ENCODE measurements around the gene MPRIP. TPM values are rescaled to one million over a fixed set of nuclear protein-coding genes. Genes with fewer than 3 reads are reported as not detected.
A peak's percentile ranks its signal among the peaks of the same experiment; 100 is the strongest.

The MPRIP gene
- total RNA-seq, 1 experiment from 2014 or later: 284 TPM

DNA sequence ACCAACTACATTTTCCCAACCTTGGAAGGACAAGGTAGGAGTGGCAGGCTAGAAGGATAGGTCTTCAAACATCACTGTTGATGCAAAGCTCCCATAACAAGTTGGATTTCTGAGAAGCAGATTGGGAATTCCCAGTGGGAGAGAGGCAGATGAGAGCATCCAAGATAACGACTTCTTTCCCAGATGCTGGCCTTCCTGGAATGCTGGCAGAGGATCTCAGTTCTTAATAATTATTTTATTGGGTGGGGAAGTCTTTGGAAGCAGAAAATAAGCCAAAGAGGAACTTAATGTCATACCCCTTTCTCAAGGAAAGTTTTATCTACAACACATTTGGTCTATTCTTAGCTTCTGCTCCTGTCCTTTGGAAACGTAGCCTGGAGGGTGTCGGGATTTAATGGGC, 64.5 kb downstream of the MPRIP start:
- peaks cover 1% of the 10 kb centered on the region; the same call in 1 of the 2 replicates for H3K36me3 ChIP-seq (ENCODE audit: control insufficient read depth, insufficient read depth, low read length)
- BruUV-seq (replicated peaks): no TSS peak
- CTCF ChIA-PET: interaction anchor here (0.6 kb wide), 1 partner anchor 161 kb away, joined by 3 read pairs; no protein-coding TSS in a partner anchor

GRCh38 chr17:17107281-17107680, 65.0 kb downstream of the MPRIP start:
- ChIA-PET CTCF (interaction anchor here (0.6 kb wide), 1 partner anchor 160 kb away, joined by 3 read pairs; no protein-coding TSS in a partner anchor), POLR2A (no interaction called here)
- Mint-ChIP-seq H3K27me3 (ENCODE audit: insufficient read depth, unreplicated experiment) (no peaks in the 10 kb centered on the region), H3K27ac (ENCODE audit: unreplicated experiment) (peak overlapping the region; percentile 59), H3K9me3 (ENCODE audit: unreplicated experiment) (no peaks in the 10 kb centered on the region), H3K36me3 (ENCODE audit: insufficient read depth, unreplicated experiment) (peaks cover 67% of the 10 kb centered on the region), H3K4me1 (ENCODE audit: low read depth, unreplicated experiment) (peaks cover 14% of the 10 kb centered on the region), H3K4me3 (ENCODE audit: unreplicated experiment) (no peak overlapping the region)
- H3K9me3 ChIP-seq: no peaks in the 10 kb centered on the region
- peaks cover 1% of the 10 kb centered on the region; the same call in 1 of the 2 replicates for H3K36me3 ChIP-seq (ENCODE audit: control insufficient read depth, insufficient read depth, low read length)
- no peaks in the 10 kb centered on the region for H3K4me1 ChIP-seq
- BruUV-seq (replicated peaks): no TSS peak
- no peak for DNase-seq
- no peak overlapping the region for H3K4me3 ChIP-seq (ENCODE audit: low read depth, low read length)
- no peaks in the 10 kb centered on the region for H3K27me3 ChIP-seq (replicated peaks; ENCODE audit: control insufficient read depth, insufficient read depth, low read length)
- intact Hi-C loops (cut with micrococcal nuclease; ENCODE audit: unreplicated experiment): no loop called here
- no peak for TF ChIP-seq CTCF (IDR thresholded peaks at IDR 0.05; ENCODE audit: insufficient read depth in 1 of 2, low read depth in 1 of 2, low read length in 1 of 2, severe bottlenecking in 1 of 2, unreplicated experiment in 1 of 2)

More for the DNA sequence above, 64.5 kb downstream of the MPRIP start:
- Histone ChIP-seq H3K4me3 (ENCODE audit: low read depth, low read length) (no peak overlapping the region), H3K27me3 (replicated peaks; ENCODE audit: control insufficient read depth, insufficient read depth, low read length) (no peaks in the 10 kb centered on the region), H3K9me3 (no peaks in the 10 kb centered on the region), H3K4me1 (no peaks in the 10 kb centered on the region)
- Mint-ChIP-seq H3K36me3 (ENCODE audit: insufficient read depth, unreplicated experiment) (peaks cover 67% of the 10 kb centered on the region), H3K4me3 (ENCODE audit: unreplicated experiment) (no peak overlapping the region), H3K27ac (ENCODE audit: unreplicated experiment) (peak overlapping the region; percentile 34), H3K27me3 (ENCODE audit: insufficient read depth, unreplicated experiment) (no peaks in the 10 kb centered on the region), H3K4me1 (ENCODE audit: low read depth, unreplicated experiment) (peaks cover 14% of the 10 kb centered on the region), H3K9me3 (ENCODE audit: unreplicated experiment) (no peaks in the 10 kb centered on the region)
- intact Hi-C loops (cut with micrococcal nuclease; ENCODE audit: unreplicated experiment): no loop called here
- POLR2A ChIA-PET: no interaction called here
- no peak for TF ChIP-seq CTCF (IDR thresholded peaks at IDR 0.05; ENCODE audit: insufficient read depth in 1 of 2, low read depth in 1 of 2, low read length in 1 of 2, severe bottlenecking in 1 of 2, unreplicated experiment in 1 of 2)
- no peak for DNase-seq

- CTCF ChIA-PET: interaction anchor here (0.8 to 1.0 kb wide), 2 partner anchors 67 to 80 kb away, joined by 3 read pairs; no protein-coding TSS in a partner anchor
- no peaks in the 10 kb centered on the region for H3K27me3 Mint-ChIP-seq (ENCODE audit: insufficient read depth, unreplicated experiment)
- no peaks in the 10 kb centered on the region for H3K27me3 ChIP-seq (replicated peaks; ENCODE audit: control insufficient read depth, insufficient read depth, low read length)
- peak overlapping the region; percentile 59 for H3K27ac Mint-ChIP-seq (ENCODE audit: unreplicated experiment)
- no TSS peak for BruUV-seq (replicated peaks)
- no peaks in the 10 kb centered on the region for H3K4me1 ChIP-seq
- H3K36me3 Mint-ChIP-seq (ENCODE audit: insufficient read depth, unreplicated experiment): peaks cover 63% of the 10 kb centered on the region
- DNase-seq: no peak
- peaks cover 1% of the 10 kb centered on the region; the same call in 1 of the 2 replicates for H3K36me3 ChIP-seq (ENCODE audit: control insufficient read depth, insufficient read depth, low read length)
- H3K4me3 ChIP-seq (ENCODE audit: low read depth, low read length): no peak overlapping the region
- no peaks in the 10 kb centered on the region for H3K9me3 ChIP-seq
- POLR2A ChIA-PET: no interaction called here
- H3K4me1 Mint-ChIP-seq (ENCODE audit: low read depth, unreplicated experiment): peaks cover 14% of the 10 kb centered on the region
- no peak overlapping the region for H3K4me3 Mint-ChIP-seq (ENCODE audit: unreplicated experiment)
- H3K9me3 Mint-ChIP-seq (ENCODE audit: unreplicated experiment): no peaks in the 10 kb centered on the region
- intact Hi-C loops (cut with micrococcal nuclease; ENCODE audit: unreplicated experiment): no loop called here
- TF ChIP-seq CTCF (IDR thresholded peaks at IDR 0.05; ENCODE audit: insufficient read depth in 1 of 2, low read depth in 1 of 2, low read length in 1 of 2, severe bottlenecking in 1 of 2, unreplicated experiment in 1 of 2): no peak
Measured at GRCh38 chr17:17107891-17108431, 65.7 kb downstream of the MPRIP start.
